PFSK-1 (cell line): ENCODE measurements around the gene C15orf39.

Experiments
- FOXP2 ChIP-seq: optimal IDR thresholded peaks from 2 replicates; pipeline ENCODE3; 2011; ENCODE audit warnings: borderline replicate concordance, control low read depth, inconsistent platforms; ENCODE audit not compliant: insufficient read depth; ENCODE audit errors: extremely low read length, extremely low read depth
- POLR2AphosphoS5 ChIP-seq: IDR thresholded peaks from 2 replicates; pipeline ENCODE4 v1.6.1; 2012; ENCODE audit warnings: low read depth, mild to moderate bottlenecking, control low read depth, low read length, moderate library complexity
- SIN3A ChIP-seq: IDR thresholded peaks from 2 replicates; pipeline ENCODE4 v1.6.1; 2012; ENCODE audit warnings: mild to moderate bottlenecking, low read length, moderate library complexity, borderline replicate concordance; ENCODE audit not compliant: insufficient read depth
- TAF1 ChIP-seq: IDR thresholded peaks from 2 replicates; pipeline ENCODE4 v1.6.1; 2012; ENCODE audit warnings: low read length, control low read depth, borderline replicate concordance; ENCODE audit not compliant: insufficient read depth
- TF ChIP-seq, protein P1 (sequence below), 2 experiments: IDR thresholded peaks; 2 replicates each; pipeline versions ENCODE4 v1.6.1 to v1.8.0; 2011 to 2012; ENCODE audit warnings: low read depth in 2 of 2, low read length in 2 of 2, control low read depth in 1 of 2, inconsistent platforms in 1 of 2, mild to moderate bottlenecking in 1 of 2, moderate library complexity in 1 of 2; ENCODE audit not compliant: insufficient read depth in 1 of 2

The C15orf39 gene

DNA sequence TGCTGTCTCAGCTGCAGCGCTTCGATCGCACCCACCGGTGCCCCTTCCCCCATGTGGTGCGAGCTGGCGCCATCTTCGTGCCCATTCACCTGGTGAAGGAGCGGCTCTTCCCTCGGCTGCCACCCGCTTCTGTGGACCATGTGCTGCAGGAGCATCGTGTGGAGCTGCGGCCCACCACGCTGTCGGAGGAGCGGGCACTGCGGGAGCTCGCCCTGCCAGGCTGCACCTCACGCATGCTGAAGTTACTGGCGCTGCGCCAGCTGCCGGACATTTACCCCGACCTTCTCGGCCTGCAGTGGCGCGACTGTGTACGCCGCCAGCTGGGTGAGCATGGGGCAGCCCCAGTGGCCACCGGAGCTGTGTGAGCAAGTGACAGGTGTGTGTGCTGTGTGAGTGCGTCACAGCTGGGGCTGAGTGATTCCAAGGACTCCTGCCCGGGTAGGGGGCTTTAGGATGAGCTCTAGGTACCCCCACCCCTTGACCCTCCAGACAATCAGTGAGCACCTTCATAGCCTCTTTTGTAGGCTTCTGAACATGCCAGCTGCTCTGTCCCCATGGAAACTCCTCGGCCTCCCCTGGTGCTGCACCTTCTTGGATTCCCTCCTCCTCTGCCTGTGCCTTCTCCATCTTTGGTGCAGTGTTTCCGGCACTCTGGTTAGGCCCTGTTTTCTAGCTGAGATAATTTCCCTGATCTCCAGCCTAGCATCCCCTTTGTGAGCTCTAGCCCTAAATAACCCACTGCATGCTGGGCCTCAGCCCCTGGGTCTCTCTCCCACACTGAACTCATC is 7.0 kb downstream of the C15orf39 start:
- no peak for TF ChIP-seq SIN3A

DNA sequence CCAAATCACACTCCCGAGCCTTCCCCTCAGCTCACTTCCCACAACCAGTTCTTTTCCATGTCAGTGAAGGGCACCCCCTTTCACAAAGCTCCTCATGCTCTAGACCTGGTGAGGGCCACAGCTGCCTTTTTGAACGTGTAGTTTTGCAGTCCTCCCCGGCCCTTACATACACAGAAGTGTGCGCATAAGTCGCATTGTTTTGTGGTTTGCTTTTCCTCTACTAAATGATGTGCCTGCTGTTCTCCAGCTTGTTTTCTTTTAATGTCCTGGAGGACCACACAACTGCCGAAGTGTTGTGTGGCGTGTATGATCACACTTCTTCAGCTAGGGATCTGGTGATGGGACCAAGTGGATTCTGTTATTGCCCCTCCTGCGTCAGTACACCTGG is 7.6 kb downstream of the C15orf39 start:
- TF ChIP-seq, protein P1, sequence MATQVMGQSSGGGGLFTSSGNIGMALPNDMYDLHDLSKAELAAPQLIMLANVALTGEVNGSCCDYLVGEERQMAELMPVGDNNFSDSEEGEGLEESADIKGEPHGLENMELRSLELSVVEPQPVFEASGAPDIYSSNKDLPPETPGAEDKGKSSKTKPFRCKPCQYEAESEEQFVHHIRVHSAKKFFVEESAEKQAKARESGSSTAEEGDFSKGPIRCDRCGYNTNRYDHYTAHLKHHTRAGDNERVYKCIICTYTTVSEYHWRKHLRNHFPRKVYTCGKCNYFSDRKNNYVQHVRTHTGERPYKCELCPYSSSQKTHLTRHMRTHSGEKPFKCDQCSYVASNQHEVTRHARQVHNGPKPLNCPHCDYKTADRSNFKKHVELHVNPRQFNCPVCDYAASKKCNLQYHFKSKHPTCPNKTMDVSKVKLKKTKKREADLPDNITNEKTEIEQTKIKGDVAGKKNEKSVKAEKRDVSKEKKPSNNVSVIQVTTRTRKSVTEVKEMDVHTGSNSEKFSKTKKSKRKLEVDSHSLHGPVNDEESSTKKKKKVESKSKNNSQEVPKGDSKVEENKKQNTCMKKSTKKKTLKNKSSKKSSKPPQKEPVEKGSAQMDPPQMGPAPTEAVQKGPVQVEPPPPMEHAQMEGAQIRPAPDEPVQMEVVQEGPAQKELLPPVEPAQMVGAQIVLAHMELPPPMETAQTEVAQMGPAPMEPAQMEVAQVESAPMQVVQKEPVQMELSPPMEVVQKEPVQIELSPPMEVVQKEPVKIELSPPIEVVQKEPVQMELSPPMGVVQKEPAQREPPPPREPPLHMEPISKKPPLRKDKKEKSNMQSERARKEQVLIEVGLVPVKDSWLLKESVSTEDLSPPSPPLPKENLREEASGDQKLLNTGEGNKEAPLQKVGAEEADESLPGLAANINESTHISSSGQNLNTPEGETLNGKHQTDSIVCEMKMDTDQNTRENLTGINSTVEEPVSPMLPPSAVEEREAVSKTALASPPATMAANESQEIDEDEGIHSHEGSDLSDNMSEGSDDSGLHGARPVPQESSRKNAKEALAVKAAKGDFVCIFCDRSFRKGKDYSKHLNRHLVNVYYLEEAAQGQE (IDR thresholded peaks at IDR 0.05; ENCODE audit: insufficient read depth in 1 of 2, low read depth in 2 of 2, low read length in 2 of 2) = no peak
- no peak for TF ChIP-seq TAF1
- no peak for TF ChIP-seq POLR2AphosphoS5
- TF ChIP-seq FOXP2 = no peak
- no peak for TF ChIP-seq SIN3A

DNA sequence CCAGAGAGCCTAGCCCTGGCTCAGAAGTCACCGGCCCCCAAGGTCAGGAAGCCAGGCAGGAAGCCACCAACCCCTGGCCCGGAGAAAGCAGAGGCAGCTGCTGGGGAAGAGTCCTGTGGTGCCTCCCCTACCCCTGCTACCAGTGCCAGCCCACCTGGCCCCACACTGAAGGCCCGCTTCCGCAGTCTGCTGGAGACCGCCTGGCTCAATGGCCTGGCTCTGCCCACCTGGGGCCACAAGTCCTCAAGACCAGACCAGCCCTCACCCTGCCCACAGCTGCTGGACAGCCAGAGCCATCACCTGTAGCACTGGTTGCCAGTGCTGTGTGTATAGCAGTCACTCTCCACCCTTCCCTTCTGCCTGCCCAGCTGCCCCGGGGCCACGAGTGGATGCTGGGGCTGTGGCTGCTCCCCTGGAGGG is 9.1 kb downstream of the C15orf39 start:
- TF ChIP-seq, protein P1 (IDR thresholded peaks at IDR 0.05; ENCODE audit: insufficient read depth in 1 of 2, low read depth in 2 of 2, low read length in 2 of 2) = no peak
- TF ChIP-seq SIN3A = no peak
- TF ChIP-seq FOXP2 = no peak
- TF ChIP-seq POLR2AphosphoS5 = no peak
- no peak for TF ChIP-seq TAF1

DNA sequence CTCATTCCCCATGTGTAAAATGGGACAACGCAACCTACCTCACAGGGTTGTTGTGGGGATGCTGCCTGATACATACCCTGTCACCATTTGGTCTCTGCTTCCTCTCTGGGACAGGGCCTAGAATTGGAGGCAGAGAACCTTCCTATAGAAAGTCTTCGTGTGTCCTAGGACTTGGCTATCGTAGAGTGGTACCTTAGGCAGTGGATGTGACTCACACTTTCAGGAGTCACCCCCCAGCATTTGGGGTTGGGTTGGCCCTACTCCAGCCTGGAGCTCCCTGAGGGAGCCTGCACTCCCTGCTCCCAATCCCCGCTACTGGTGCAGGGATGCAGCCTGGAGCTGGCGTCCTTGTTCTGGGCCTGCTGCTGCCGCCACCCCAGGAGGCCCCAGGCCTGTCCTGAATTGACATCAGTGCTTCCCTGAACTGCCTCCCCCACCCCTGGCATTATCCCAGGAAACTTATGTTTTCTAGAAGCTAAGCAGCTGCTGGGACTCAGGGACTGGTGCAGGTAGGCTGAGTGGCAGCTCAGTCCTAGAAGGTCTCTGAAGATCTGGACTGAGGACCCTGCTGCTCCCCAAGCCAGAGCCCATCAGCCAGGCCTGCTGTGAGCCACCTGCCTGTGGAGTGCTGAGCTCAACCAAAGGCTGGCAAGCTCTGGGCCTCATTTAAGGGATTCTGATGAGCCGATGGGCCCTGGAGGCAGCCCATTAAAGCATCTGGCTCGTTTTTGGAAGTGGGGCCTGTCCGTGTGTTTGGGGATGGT is 9.9 kb downstream of the C15orf39 start:
- TF ChIP-seq TAF1 (no peak), POLR2AphosphoS5 (no peak), SIN3A (no peak), FOXP2 (no peak)
- TF ChIP-seq, protein P1 (IDR thresholded peaks at IDR 0.05; ENCODE audit: insufficient read depth in 1 of 2, low read depth in 2 of 2, low read length in 2 of 2) = no peak

DNA sequence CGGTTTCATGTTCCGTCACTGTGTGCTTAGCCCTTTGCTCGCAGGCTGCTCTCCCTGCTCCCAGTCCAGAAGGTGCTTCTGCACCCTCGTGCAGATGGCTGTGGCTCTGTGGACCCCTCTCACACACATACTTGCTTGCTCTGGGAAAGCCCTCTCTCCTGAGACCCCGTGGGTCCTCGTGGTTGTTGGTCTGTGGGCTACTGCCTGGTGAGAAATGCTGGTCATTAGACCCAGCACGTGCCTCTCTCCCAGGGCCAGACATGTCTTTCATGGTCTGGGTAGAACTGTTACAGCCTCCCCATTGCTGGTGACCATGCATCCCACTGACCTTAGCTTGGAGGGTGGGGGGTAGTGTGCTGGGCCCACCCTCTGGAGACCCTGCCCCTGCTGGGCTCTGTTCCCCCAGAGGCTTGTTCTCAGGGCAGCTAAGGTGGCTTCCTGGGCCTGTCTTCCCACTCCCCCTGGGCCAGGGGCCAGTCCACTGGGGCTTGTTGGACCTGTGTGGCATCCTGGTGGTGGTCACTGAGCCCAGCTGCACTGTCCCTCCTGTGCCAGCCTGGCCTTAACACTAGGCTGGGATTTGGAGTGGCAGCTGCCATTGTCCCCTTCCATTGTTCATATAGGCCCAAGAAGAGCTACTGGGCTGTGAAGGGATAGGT is 10.6 kb downstream of the C15orf39 start:
- TF ChIP-seq SIN3A (no peak), POLR2AphosphoS5 (no peak), TAF1 (no peak), FOXP2 (no peak)
- TF ChIP-seq, protein P1 (IDR thresholded peaks at IDR 0.05; ENCODE audit: insufficient read depth in 1 of 2, low read depth in 2 of 2, low read length in 2 of 2) = no peak
